ENCODE measurements around the gene TIMM29.

Gene TIMM29

DNA sequence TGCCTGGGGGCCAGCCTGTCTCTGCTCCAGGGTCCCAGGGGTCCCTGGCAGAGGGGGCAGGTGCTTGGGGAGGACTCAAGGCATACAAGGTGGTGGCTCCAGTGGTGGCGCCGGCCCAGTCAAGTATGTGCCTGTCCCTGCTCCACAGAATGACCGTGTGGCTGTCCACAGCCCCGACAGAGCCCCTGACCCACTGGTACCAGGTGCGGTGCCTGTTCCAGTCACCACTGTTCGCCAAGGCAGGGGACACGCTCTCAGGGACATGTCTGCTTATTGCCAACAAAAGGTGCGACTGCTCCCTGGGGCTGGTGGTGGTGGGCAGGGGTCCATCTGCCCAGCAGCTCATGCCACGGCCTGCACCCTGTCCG, 8.3 kb upstream of the TIMM29 start:
- TF ChIP-seq, protein P1, sequence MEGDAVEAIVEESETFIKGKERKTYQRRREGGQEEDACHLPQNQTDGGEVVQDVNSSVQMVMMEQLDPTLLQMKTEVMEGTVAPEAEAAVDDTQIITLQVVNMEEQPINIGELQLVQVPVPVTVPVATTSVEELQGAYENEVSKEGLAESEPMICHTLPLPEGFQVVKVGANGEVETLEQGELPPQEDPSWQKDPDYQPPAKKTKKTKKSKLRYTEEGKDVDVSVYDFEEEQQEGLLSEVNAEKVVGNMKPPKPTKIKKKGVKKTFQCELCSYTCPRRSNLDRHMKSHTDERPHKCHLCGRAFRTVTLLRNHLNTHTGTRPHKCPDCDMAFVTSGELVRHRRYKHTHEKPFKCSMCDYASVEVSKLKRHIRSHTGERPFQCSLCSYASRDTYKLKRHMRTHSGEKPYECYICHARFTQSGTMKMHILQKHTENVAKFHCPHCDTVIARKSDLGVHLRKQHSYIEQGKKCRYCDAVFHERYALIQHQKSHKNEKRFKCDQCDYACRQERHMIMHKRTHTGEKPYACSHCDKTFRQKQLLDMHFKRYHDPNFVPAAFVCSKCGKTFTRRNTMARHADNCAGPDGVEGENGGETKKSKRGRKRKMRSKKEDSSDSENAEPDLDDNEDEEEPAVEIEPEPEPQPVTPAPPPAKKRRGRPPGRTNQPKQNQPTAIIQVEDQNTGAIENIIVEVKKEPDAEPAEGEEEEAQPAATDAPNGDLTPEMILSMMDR (conservative IDR thresholded peaks at IDR 0.05; ENCODE audit: low read depth, low read length), result no peak
- H3K4me3 ChIP-seq (ENCODE audit: low read length), result no peak overlapping the region
- no peak for DNase-seq (ENCODE audit: low read depth)

DNA sequence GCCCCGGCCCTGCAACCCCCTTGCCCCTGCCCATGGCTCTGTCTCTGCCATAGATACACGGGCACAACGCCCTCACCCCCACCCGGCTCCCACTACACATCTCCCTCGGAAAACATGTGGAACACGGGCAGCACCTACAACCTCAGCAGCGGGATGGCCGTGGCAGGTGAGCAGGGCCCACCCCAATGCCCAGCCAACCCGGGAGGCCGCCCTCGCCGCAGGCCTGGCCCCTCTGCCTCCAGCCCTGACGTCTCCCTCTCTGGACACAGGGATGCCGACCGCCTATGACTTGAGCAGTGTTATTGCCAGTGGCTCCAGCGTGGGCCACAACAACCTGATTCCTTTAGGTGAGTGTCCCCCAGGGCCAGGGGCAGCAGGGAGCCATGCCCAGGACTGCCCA, 7.8 kb upstream of the TIMM29 start:
- no peak for DNase-seq (ENCODE audit: low read depth)
- TF ChIP-seq, protein P1 (conservative IDR thresholded peaks at IDR 0.05; ENCODE audit: low read depth, low read length), result no peak
- H3K4me3 ChIP-seq (ENCODE audit: low read length), result no peak overlapping the region

DNA sequence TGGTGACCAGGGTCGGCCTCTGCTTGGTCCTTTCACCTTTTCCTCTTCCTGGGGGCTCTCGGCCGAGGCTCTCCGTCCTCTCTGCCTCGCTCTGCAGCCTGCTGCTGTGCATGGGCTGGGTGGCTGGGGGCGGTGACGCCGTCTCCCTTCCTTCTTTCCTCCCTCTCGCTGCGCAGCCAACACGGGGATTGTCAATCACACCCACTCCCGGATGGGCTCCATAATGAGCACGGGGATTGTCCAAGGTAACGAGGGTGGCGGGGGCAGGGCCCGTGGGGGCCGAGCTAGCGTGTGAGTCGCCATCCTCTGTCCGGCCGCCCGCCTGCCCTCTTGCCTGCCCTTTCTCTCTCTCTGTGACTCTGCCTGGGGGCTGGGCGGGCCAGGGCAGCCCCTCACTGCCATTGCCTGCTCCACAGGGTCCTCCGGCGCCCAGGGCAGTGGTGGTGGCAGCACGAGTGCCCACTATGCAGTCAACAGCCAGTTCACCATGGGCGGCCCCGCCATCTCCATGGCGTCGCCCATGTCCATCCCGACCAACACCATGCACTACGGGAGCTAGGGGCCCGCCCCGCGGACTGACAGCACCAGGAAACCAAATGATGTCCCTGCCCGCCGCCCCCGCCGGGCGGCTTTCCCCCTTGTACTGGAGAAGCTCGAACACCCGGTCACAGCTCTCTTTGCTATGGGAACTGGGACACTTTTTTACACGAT, 7.3 kb upstream of the TIMM29 start:
- TF ChIP-seq, protein P1 (conservative IDR thresholded peaks at IDR 0.05; ENCODE audit: low read depth, low read length), result no peak
- no peak overlapping the region for H3K4me3 ChIP-seq (ENCODE audit: low read length)
- DNase-seq (ENCODE audit: low read depth), result no peak

DNA sequence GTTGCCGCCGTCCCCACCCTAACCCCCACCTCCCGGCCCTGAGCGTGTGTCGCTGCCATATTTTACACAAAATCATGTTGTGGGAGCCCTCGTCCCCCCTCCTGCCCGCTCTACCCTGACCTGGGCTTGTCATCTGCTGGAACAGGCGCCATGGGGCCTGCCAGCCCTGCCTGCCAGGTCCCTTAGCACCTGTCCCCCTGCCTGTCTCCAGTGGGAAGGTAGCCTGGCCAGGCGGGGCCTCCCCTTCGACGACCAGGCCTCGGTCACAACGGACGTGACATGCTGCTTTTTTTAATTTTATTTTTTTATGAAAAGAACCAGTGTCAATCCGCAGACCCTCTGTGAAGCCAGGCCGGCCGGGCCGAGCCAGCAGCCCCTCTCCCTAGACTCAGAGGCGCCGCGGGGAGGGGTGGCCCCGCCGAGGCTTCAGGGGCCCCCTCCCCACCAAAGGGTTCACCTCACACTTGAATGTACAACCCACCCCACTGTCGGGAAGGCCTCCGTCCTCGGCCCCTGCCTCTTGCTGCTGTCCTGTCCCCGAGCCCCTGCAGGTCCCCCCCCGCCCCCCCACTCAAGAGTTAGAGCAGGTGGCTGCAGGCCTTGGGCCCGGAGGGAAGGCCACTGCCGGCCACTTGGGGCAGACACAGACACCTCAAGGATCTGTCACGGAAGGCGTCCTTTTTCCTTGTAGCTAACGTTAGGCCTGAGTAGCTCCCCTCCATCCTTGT, 6.5 kb upstream of the TIMM29 start:
- H3K4me3 ChIP-seq (ENCODE audit: low read length), result no peak overlapping the region
- TF ChIP-seq, protein P1 (conservative IDR thresholded peaks at IDR 0.05; ENCODE audit: low read depth, low read length), result no peak
- no peak for DNase-seq (ENCODE audit: low read depth)

DNA sequence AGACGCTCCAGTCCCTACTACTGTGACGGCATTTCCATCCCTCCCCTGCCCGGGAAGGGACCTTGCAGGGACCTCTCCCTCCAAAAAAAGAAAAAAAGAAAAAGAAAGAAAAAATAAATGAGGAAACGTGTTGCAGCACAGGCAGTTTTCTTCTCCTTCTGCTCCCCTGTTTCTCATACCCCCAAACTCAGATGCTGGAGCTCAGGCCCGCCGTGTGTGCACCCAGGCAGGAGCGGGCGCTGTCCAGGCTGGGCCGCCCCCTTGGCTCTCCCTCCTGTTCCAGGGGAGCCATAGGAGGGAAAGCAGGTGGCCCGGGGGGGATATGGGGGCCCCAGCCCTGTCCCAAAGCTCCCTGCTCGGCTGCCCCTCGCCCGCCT, 6.0 kb upstream of the TIMM29 start:
- no peak overlapping the region for H3K4me3 ChIP-seq (ENCODE audit: low read length)
- DNase-seq (ENCODE audit: low read depth), result no peak
- TF ChIP-seq, protein P1 (conservative IDR thresholded peaks at IDR 0.05; ENCODE audit: low read depth, low read length), result no peak

DNA sequence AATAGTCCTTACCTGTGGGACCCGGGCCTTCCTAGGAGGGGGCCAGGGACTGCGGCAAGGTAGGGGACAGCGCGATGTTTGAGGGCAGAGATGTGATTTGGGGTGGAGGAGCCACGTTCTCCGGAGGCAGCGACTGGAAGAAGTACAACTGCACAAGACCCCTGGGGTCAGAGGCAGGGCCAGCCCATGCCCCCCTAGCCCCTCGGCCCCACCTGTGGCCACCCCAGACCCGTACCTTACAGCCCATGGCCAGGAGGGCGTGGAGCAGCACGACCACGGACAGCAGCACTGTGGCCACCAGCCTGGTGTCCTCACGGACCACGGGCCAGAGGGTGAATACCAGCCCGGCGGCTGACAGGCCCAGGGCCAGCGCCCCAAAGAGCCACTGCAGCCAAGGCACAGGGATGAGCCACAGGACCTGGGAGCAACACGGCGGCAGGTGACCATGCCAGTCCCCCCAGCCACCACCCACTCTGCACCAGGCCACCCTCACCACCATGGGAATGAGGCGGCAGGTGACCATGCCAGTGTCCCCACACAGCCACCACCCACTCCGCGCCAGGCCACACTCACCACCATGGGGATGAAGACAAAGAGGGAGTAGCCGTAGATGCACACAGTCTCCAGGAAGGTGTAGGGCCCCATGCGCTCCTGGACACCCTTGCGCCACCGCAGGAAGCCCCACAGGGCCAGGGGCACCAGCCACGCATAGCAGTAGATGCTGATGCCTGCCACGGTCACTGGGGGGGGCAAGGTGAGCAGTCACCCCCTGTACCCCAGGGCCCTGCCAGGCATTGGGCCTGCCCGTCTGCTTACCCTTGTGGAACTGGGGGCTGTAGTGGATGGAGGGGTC, 5.1 kb upstream of the TIMM29 start:
- no peak for DNase-seq (ENCODE audit: low read depth)
- TF ChIP-seq, protein P1 (conservative IDR thresholded peaks at IDR 0.05; ENCODE audit: low read depth, low read length), result no peak
- H3K4me3 ChIP-seq (ENCODE audit: low read length), result no peak overlapping the region
